ENCODE data around the gene MICAL1.

Gene MICAL1

GRCh38 chr6:109455437-109456110 lies at the start of gene MICAL1:
TSS of gene MICAL1 (minus strand) at chr6:109455772. CDS start at chr6:109454196, 1,576 bp downstream.
- DNase-seq (ENCODE audit: low spot score) = peak; percentile 65
- peak within 1 kb of the TSS; percentile 87 for H3K27ac ChIP-seq
- ChIA-PET CTCF (interaction anchor here (0.7 to 1.8 kb wide), 5 partner anchors 9 to 1298 kb away, joined by 3 to 5 read pairs (median 3); no protein-coding TSS in a partner anchor), POLR2A (ENCODE audit: low non-redundant PET) (no interaction called here)
- TF ChIP-seq CTCF (conservative IDR thresholded peaks at IDR 0.05; ENCODE audit: low read depth) = no peak

GRCh38 chr6:109503327-109504224 lies 48.0 kb upstream of the MICAL1 start:
- POLR2A ChIA-PET (ENCODE audit: low non-redundant PET) = no interaction called here
- no peak for DNase-seq (ENCODE audit: low spot score)
- CTCF ChIA-PET = interaction anchor here (0.6 kb wide), 1 partner anchor 1736 kb away, joined by 3 read pairs; no protein-coding TSS in a partner anchor
- TF ChIP-seq CTCF (conservative IDR thresholded peaks at IDR 0.05; ENCODE audit: low read depth) = no peak
- H3K27ac ChIP-seq = no peak overlapping the region

GRCh38 chr6:109498936-109499335 lies 43.4 kb upstream of the MICAL1 start:
- ChIA-PET POLR2A (ENCODE audit: low non-redundant PET) (no interaction called here), CTCF (no interaction called here)
- no peak for TF ChIP-seq CTCF (conservative IDR thresholded peaks at IDR 0.05; ENCODE audit: low read depth)
- DNase-seq (ENCODE audit: low spot score) = no peak
- no peak overlapping the region for H3K27ac ChIP-seq

- H3K27ac ChIP-seq = no peak overlapping the region
- no peak for DNase-seq (ENCODE audit: low spot score)
- ChIA-PET CTCF (no interaction called here), POLR2A (ENCODE audit: low non-redundant PET) (no interaction called here)
- TF ChIP-seq CTCF (conservative IDR thresholded peaks at IDR 0.05; ENCODE audit: low read depth) = no peak
Measured at GRCh38 chr6:109498052-109498451, 42.5 kb upstream of the MICAL1 start.

- CTCF ChIA-PET = no interaction called here
- POLR2A ChIA-PET (ENCODE audit: low non-redundant PET) = no interaction called here
- TF ChIP-seq CTCF (conservative IDR thresholded peaks at IDR 0.05; ENCODE audit: low read depth) = no peak
Measured at GRCh38 chr6:109496036-109496772, 40.6 kb upstream of the MICAL1 start.

GRCh38 chr6:109493865-109494264 lies 38.3 kb upstream of the MICAL1 start:
- ChIA-PET CTCF (interaction anchor here (0.6 kb wide), 1 partner anchor 688 kb away, joined by 3 read pairs; no protein-coding TSS in a partner anchor), POLR2A (ENCODE audit: low non-redundant PET) (no interaction called here)
- no peak overlapping the region for H3K27ac ChIP-seq
- no peak for TF ChIP-seq CTCF (conservative IDR thresholded peaks at IDR 0.05; ENCODE audit: low read depth)
- DNase-seq (ENCODE audit: low spot score) = no peak

More at GRCh38 chr6:109496036-109496772, 40.6 kb upstream of the MICAL1 start:
- no peak overlapping the region for H3K27ac ChIP-seq
- DNase-seq (ENCODE audit: low spot score) = no peak

All from RWPE1 (cell line).